AG04449 (cell line): ENCODE data around the gene MGAT1.

Experiments used
- CTCF ChIA-PET: fragments of 350-600 bp; formaldehyde crosslinking; extraction: SDS; loops from one replicate; lab custom pipeline; 2021; ENCODE audit warnings: antibody characterized with exemption; lab: Yijun Ruan, JAX
- POLR2A ChIA-PET: fragments of 400-600, 350-600 bp; formaldehyde crosslinking; extraction: SDS; loops from one replicate; lab custom pipeline; 2020; ENCODE audit warnings: antibody characterized with exemption, inconsistent platforms; lab: Yijun Ruan, JAX
- DNase-seq: peaks from one replicate; pipeline ENCODE4 v3.0.0-alpha.2; 2010; ENCODE audit warnings: low read depth, low spot score
- H3K4me3 ChIP-seq: 2 replicates; pipeline ENCODE4 v1.5.1; 2011; ENCODE audit warnings: low read depth, mild to moderate bottlenecking, control low read depth, low read length
- TF ChIP-seq, protein P1 (sequence below): IDR thresholded peaks from one replicate; pipeline ENCODE4 v1.5.1; 2011; ENCODE audit warnings: mild to moderate bottlenecking, moderate library complexity, low read length, control low read depth, inconsistent platforms; ENCODE audit not compliant: insufficient read depth; ENCODE audit errors: missing control alignments

Gene MGAT1

DNA sequence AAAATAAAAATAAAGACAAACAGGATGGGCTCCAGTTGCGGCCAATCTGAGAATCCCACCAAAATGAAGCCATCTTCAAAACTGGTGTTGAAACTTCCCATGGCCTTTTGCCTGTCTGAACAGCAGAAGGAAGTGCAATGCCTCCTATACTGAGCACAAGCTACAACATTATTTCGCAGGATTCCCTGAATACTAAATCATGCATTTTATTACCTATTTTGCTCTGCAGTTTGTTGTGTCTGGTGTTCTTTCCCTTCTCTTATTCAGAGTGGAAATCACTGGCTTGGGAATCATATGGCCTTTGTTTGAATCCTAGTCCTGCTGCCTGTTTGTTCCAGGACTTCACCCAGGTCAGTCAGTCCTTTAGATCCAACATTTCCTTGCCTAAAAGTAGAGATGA, 62.6 kb downstream of the MGAT1 start, which contains the start of gene OR2Y1:
Gene OR2Y1, minus strand, starts transcription at position 101 of the 400 bp plus-strand sequence. Its CDS starts 0 bp downstream, at position 101.
- CTCF ChIA-PET, result no interaction called here
- no peak for DNase-seq
- POLR2A ChIA-PET, result no interaction called here
- TF ChIP-seq, protein P1, sequence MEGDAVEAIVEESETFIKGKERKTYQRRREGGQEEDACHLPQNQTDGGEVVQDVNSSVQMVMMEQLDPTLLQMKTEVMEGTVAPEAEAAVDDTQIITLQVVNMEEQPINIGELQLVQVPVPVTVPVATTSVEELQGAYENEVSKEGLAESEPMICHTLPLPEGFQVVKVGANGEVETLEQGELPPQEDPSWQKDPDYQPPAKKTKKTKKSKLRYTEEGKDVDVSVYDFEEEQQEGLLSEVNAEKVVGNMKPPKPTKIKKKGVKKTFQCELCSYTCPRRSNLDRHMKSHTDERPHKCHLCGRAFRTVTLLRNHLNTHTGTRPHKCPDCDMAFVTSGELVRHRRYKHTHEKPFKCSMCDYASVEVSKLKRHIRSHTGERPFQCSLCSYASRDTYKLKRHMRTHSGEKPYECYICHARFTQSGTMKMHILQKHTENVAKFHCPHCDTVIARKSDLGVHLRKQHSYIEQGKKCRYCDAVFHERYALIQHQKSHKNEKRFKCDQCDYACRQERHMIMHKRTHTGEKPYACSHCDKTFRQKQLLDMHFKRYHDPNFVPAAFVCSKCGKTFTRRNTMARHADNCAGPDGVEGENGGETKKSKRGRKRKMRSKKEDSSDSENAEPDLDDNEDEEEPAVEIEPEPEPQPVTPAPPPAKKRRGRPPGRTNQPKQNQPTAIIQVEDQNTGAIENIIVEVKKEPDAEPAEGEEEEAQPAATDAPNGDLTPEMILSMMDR, result no peak
- no peak within 1 kb of the TSS for H3K4me3 ChIP-seq

DNA sequence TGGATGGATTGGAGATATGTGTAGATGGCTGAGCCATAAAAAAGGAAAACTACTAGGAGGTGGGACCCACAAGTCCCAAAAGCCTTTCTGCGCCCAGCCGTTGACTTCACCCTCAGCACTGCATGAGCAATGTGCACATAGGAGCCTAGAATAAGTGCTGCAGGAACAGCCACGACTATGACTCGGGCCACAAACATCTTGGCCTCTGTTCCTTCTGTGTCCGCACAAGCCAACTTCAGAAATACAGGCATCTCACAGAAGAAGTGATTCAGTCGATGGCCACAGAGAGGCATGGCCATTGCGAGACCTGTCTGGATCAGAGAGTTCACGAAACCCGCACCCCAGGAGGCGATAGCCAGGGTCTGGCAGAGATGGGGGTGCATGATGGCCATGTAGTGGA, 63.3 kb downstream of the MGAT1 start:
- no peak for DNase-seq
- POLR2A ChIA-PET, result no interaction called here
- CTCF ChIA-PET, result interaction anchor here (0.7 to 1.3 kb wide), 2 partner anchors 21 to 341 kb away, joined by 3 read pairs; no protein-coding TSS in a partner anchor
- H3K4me3 ChIP-seq, result no peak overlapping the region
- TF ChIP-seq, protein P1, result no peak

DNA sequence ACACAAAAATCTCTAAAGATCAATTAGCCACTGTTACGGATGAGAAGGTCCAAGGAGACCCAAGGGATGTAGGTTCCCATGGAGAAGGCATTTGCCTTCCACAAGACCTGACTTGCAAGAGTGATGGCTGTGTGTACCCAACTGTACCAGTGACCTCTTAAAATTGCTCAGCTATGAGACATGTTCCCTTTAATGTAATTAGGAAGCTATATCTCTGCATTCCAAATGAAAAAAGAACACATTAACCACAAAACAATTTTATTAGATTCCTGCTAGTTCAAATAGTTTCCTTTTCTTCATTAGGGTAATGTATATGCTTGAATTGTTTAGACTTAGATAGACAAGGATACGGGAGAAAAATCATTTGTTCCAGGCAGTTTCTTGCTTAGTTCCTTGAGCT, 66.1 kb downstream of the MGAT1 start:
- TF ChIP-seq, protein P1, result no peak
- DNase-seq, result no peak
- no peak overlapping the region for H3K4me3 ChIP-seq
- CTCF ChIA-PET, result no interaction called here
- POLR2A ChIA-PET, result no interaction called here
